Mesendoderm (in vitro differentiated cells): Measurements from ENCODE around the gene DISC1.

Source experiments
- DNase-seq: peaks from one replicate; pipeline ENCODE4 v3.0.0; 2013
- H2AK5ac ChIP-seq: 2 replicates; pipeline ENCODE4 v1.6.1; 2013; ENCODE audit warnings: low read length, inconsistent platforms
- H2BK120ac ChIP-seq: 2 replicates; pipeline ENCODE4 v1.6.1; 2013; ENCODE audit warnings: low read depth, mild to moderate bottlenecking, low read length, moderate library complexity, mixed read lengths
- H2BK15ac ChIP-seq: replicated peaks from 2 replicates; pipeline ENCODE4 v1.6.1; 2013; ENCODE audit warnings: low read depth, mild to moderate bottlenecking, moderate library complexity
- H2BK5ac ChIP-seq: 2 replicates; pipeline ENCODE4 v1.6.1; 2013; ENCODE audit warnings: low read length, inconsistent platforms
- H3K18ac ChIP-seq: 2 replicates; pipeline ENCODE4 v1.6.1; 2013; ENCODE audit warnings: mild to moderate bottlenecking, low read length, mixed read lengths
- H3K23ac ChIP-seq: one replicate; pipeline ENCODE4 v1.6.1; 2013; ENCODE audit warnings: low read length
- H3K27ac ChIP-seq: 2 replicates; pipeline ENCODE4 v1.5.1; 2013; ENCODE audit warnings: low read depth, mild to moderate bottlenecking, inconsistent platforms, low read length, moderate library complexity
- H3K27me3 ChIP-seq: 2 replicates; pipeline ENCODE4 v1.6.1; 2013; ENCODE audit warnings: low read length, control low read depth, mild to moderate bottlenecking, inconsistent platforms; ENCODE audit not compliant: insufficient read depth, poor library complexity
- H3K36me3 ChIP-seq: 2 replicates; pipeline ENCODE4 v1.6.1; 2013; ENCODE audit warnings: low read length, inconsistent platforms; ENCODE audit not compliant: control insufficient read depth, insufficient read depth
- H3K4ac ChIP-seq: one replicate; pipeline ENCODE4 v1.6.1; 2013; ENCODE audit warnings: low read depth, mild to moderate bottlenecking, low read length, moderate library complexity
- H3K4me1 ChIP-seq: 2 replicates; pipeline ENCODE4 v1.6.1; 2013; ENCODE audit warnings: low read depth, low read length, inconsistent platforms; ENCODE audit not compliant: control insufficient read depth
- H3K4me2 ChIP-seq: 2 replicates; pipeline ENCODE4 v1.6.1; 2013; ENCODE audit warnings: low read length
- H3K4me3 ChIP-seq: 2 replicates; pipeline ENCODE4 v1.5.1; 2013; ENCODE audit warnings: mild to moderate bottlenecking, low read length
- H3K56ac ChIP-seq: one replicate; pipeline ENCODE4 v1.6.1; 2013; ENCODE audit warnings: low read length
- H3K79me1 ChIP-seq: 2 replicates; pipeline ENCODE4 v1.6.1; 2013; ENCODE audit warnings: low read length, inconsistent platforms
- H3K79me2 ChIP-seq: 2 replicates; pipeline ENCODE4 v1.6.1; 2013; ENCODE audit warnings: mild to moderate bottlenecking, low read length; ENCODE audit not compliant: control insufficient read depth, insufficient read depth
- H3K9ac ChIP-seq: 2 replicates; pipeline ENCODE4 v1.6.1; 2013; ENCODE audit warnings: low read length, inconsistent platforms
- H4K5ac ChIP-seq: one replicate; pipeline ENCODE4 v1.6.1; 2013; ENCODE audit warnings: low read length
- H4K8ac ChIP-seq: one replicate; pipeline ENCODE4 v1.6.1; 2013; ENCODE audit warnings: low read depth, mild to moderate bottlenecking, control low read depth, low read length, moderate library complexity
- WGBS: extraction: QIAGEN DNeasy Blood & Tissue Kit; methylation state at CpG from one replicate; pipeline ENCODE4 v1.1.7; 2013; ENCODE audit warnings: low lambda C conversion rate, missing lambda C conversion rate; ENCODE audit not compliant: insufficient coverage; ENCODE audit errors: extremely low coverage; 5-methylcytosine and 5-hydroxymethylcytosine counted together

Gene DISC1

GRCh38 chr1:231930257-231930947 is 303.8 kb downstream of the DISC1 start:
- Histone ChIP-seq H3K36me3 (no peaks in the 10 kb centered on the region), H2BK15ac (no peak overlapping the region), H3K9ac (no peak overlapping the region), H3K4me2 (no peak overlapping the region), H3K79me1 (no peaks in the 10 kb centered on the region), H3K56ac (peak overlapping the region; percentile 4), H3K18ac (no peak overlapping the region), H3K4ac (no peak overlapping the region), H2BK120ac (no peak overlapping the region), H3K4me1 (peaks cover 8% of the 10 kb centered on the region), H4K8ac (no peak overlapping the region), H2BK5ac (no peak overlapping the region), H3K79me2 (no peaks in the 10 kb centered on the region), H3K4me3 (no peak overlapping the region), H3K27me3 (no peaks in the 10 kb centered on the region), H3K27ac (no peak overlapping the region), H2AK5ac (no peak overlapping the region), H4K5ac (no peak overlapping the region), H3K23ac (no peak overlapping the region)
- no peak for DNase-seq
- no CpG with 5 or more reads among the region's 7 CpGs for WGBS

DNA sequence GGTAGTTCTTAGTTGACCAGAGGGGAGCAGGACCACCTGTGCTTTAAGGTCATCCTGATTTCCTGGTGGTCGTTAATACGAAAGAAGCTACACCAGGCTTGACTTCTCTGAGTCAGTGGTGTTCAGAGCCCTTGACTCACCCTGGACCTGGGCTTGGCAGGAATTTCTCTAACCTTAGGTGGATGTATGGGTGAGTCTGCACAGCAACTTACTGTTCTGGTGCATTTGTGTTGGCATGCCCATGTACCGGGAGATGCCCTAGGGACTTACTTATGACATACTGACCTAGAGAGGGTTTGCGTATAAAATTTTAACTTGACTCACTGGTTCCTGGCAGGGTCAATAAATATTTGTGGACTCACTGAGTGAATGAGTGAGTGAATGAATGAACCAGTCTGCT is 304.6 kb downstream of the DISC1 start:
- H4K5ac ChIP-seq: no peak overlapping the region
- no peak overlapping the region for H2BK120ac ChIP-seq
- no peak overlapping the region for H3K4ac ChIP-seq
- H2AK5ac ChIP-seq: no peak overlapping the region
- no CpG with 5 or more reads among the region's 4 CpGs for WGBS
- H3K56ac ChIP-seq: no peak overlapping the region
- H2BK5ac ChIP-seq: no peak overlapping the region
- peaks cover 8% of the 10 kb centered on the region for H3K4me1 ChIP-seq
- no peaks in the 10 kb centered on the region for H3K27me3 ChIP-seq
- H3K79me1 ChIP-seq: no peaks in the 10 kb centered on the region
- no peak overlapping the region for H3K18ac ChIP-seq
- H3K79me2 ChIP-seq: no peaks in the 10 kb centered on the region
- no peak overlapping the region for H3K23ac ChIP-seq
- no peak overlapping the region for H2BK15ac ChIP-seq
- no peaks in the 10 kb centered on the region for H3K36me3 ChIP-seq
- no peak overlapping the region for H4K8ac ChIP-seq
- H3K4me3 ChIP-seq: no peak overlapping the region
- H3K4me2 ChIP-seq: no peak overlapping the region
- no peak overlapping the region for H3K9ac ChIP-seq
- no peak for DNase-seq
- no peak overlapping the region for H3K27ac ChIP-seq

DNA sequence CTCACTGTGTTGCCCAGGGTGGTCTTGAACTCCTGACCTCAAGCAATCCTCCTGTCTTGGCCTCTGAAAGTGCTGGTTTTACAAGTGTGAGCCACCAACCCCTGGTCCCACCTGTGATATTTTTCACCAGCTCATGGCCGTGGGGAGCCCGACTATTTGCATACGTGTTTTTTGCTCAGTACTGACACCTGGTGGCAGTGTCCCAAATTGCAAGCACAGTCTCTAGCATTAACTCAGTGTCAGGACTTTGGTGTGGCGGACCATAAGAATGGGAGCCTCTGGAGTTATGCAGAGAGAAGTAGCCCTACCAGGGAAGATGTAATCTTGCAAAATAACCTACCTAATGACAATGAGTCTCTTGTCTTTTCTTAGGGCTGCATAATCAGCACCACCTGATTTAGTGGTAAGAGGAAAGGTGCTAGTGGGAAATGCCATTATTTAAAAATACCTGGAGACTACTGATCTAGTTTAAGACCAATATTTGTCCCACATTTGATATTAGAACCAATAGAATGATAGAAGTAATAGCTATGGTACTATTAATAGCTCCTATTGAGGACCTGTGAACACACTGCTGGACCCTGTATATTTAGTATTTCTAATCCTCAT is 305.4 kb downstream of the DISC1 start:
- no peak overlapping the region for H4K5ac ChIP-seq
- no peak overlapping the region for H2AK5ac ChIP-seq
- no peaks in the 10 kb centered on the region for H3K36me3 ChIP-seq
- no peak overlapping the region for H3K18ac ChIP-seq
- H2BK15ac ChIP-seq: no peak overlapping the region
- H3K79me2 ChIP-seq: no peaks in the 10 kb centered on the region
- H3K4me1 ChIP-seq: peaks cover 8% of the 10 kb centered on the region
- H3K4me3 ChIP-seq: no peak overlapping the region
- H3K23ac ChIP-seq: no peak overlapping the region
- no peak overlapping the region for H3K4ac ChIP-seq
- no peak overlapping the region for H3K4me2 ChIP-seq
- H3K9ac ChIP-seq: no peak overlapping the region
- H4K8ac ChIP-seq: no peak overlapping the region
- no peak overlapping the region for H3K56ac ChIP-seq
- peak; percentile 75 for DNase-seq
- H3K79me1 ChIP-seq: no peaks in the 10 kb centered on the region
- WGBS: no CpG with 5 or more reads among the region's 4 CpGs
- H3K27ac ChIP-seq: no peak overlapping the region
- no peak overlapping the region for H2BK5ac ChIP-seq
- no peak overlapping the region for H2BK120ac ChIP-seq
- no peaks in the 10 kb centered on the region for H3K27me3 ChIP-seq

- no peak overlapping the region for H2BK120ac ChIP-seq
- H3K18ac ChIP-seq: no peak overlapping the region
- no peak overlapping the region for H4K8ac ChIP-seq
- no peak overlapping the region for H4K5ac ChIP-seq
- no peaks in the 10 kb centered on the region for H3K79me1 ChIP-seq
- H3K4ac ChIP-seq: no peak overlapping the region
- H2BK15ac ChIP-seq: no peak overlapping the region
- no peaks in the 10 kb centered on the region for H3K36me3 ChIP-seq
- H3K4me1 ChIP-seq: peaks cover 8% of the 10 kb centered on the region
- 100% methylated on average over 1 of the region's 15 CpGs for WGBS
- H3K27me3 ChIP-seq: no peaks in the 10 kb centered on the region
- no peak overlapping the region for H3K4me2 ChIP-seq
- no peak overlapping the region for H3K27ac ChIP-seq
- H2BK5ac ChIP-seq: no peak overlapping the region
- H3K9ac ChIP-seq: no peak overlapping the region
- H3K4me3 ChIP-seq: no peak overlapping the region
- H3K56ac ChIP-seq: no peak overlapping the region
- no peak for DNase-seq
- no peaks in the 10 kb centered on the region for H3K79me2 ChIP-seq
- H3K23ac ChIP-seq: no peak overlapping the region
- no peak overlapping the region for H2AK5ac ChIP-seq
Measured at GRCh38 chr1:231933711-231934626, 307.4 kb downstream of the DISC1 start.

DNA sequence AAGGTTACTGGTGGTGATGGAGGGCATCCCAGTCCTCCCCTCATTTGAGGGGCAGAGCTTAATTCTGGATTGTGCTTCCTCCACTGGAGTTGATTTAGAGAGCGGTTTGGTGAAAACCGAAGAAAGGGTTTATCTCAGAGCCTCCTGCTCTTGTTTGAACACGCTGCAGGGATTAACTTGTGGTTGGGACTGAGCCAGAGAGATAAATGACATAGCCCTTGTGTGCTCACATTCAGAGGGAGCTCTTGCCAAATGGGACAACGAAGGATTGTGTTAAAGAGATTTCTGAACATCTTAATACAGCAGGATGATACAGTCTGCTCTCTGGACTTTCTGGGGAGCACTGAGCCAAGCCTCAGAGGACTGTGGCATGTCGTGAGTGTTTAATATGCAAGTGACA is 308.2 kb downstream of the DISC1 start:
- Histone ChIP-seq H2BK15ac (no peak overlapping the region), H3K4ac (no peak overlapping the region), H3K56ac (no peak overlapping the region), H2BK5ac (no peak overlapping the region), H3K36me3 (no peaks in the 10 kb centered on the region), H3K27me3 (no peaks in the 10 kb centered on the region), H3K79me1 (no peaks in the 10 kb centered on the region), H3K4me3 (no peak overlapping the region), H4K5ac (no peak overlapping the region), H4K8ac (no peak overlapping the region), H3K4me1 (peaks cover under 1% of the 10 kb centered on the region), H3K18ac (no peak overlapping the region), H2AK5ac (no peak overlapping the region), H3K23ac (no peak overlapping the region), H3K27ac (no peak overlapping the region), H2BK120ac (no peak overlapping the region), H3K79me2 (no peaks in the 10 kb centered on the region), H3K9ac (no peak overlapping the region), H3K4me2 (no peak overlapping the region)
- no CpG with 5 or more reads among the region's 5 CpGs for WGBS
- DNase-seq: peak; percentile 49
